Mammary epithelial cell (primary cell): ENCODE results near the gene PDE8B.

Experiments
- CTCF ChIP-seq, 2 donors: IDR thresholded peaks in 1 of 2; conservative IDR thresholded peaks in 1 of 2; 2 replicates each; pipeline ENCODE4 v1.5.1; 2011 to 2012; ENCODE audit warnings: inconsistent platforms in 2 of 2, low read length in 2 of 2, mild to moderate bottlenecking in 2 of 2, control low read depth in 1 of 2, low read depth in 1 of 2; ENCODE audit not compliant: insufficient read depth in 1 of 2; ENCODE audit errors: extremely low read depth in 1 of 2
- EZH2 ChIP-seq: IDR thresholded peaks from 2 replicates; pipeline ENCODE4 v1.6.1; 2012; ENCODE audit warnings: low read length, inconsistent platforms, borderline replicate concordance

GRCh38 chr5:77368367-77368766 lies 157.9 kb downstream of the PDE8B start:
- TF ChIP-seq CTCF (conservative IDR thresholded peaks at IDR 0.05 in 1 of 2, IDR thresholded peaks at IDR 0.05 in 1 of 2; ENCODE audit: extremely low read depth in 1 of 2, insufficient read depth in 1 of 2, low read depth in 1 of 2, low read length in 2 of 2) = no peak
- no peak for TF ChIP-seq EZH2
